Tibial nerve (tissue), 4 donors: Measurements from ENCODE around the gene MRPS11. TPM values are rescaled to one million over a fixed set of nuclear protein-coding genes. Genes with fewer than 3 reads are reported as not detected.
"Not testable (repeated sequence)": the region's sequence is repeated elsewhere in the genome, so short reads cannot be mapped to it uniquely, and the experiment has no call there.

Experiments used
- DNase-seq, 2 donors: peaks; one replicate each; pipeline ENCODE4 v3.0.0-alpha.2; 2019; ENCODE audit warnings: low spot score in 2 of 2
- H3K27ac ChIP-seq, 4 donors: fragments of 200-600 bp; sonication (generic) in 3 of 4; one replicate each; pipeline ENCODE4 v1.5.1; 2017 to 2019; ENCODE audit warnings: mild to moderate bottlenecking in 1 of 4
- H3K27me3 ChIP-seq, 2 donors: fragments of 200-600 bp; sonication (generic) in 1 of 2; one replicate each; pipeline versions ENCODE4 v1.5.1 to v1.6.0; 2017 to 2019
- H3K36me3 ChIP-seq, 3 donors: fragments of 200-600 bp; sonication (generic); one replicate each; pipeline ENCODE4 v1.5.1; 2018 to 2019
- H3K4me1 ChIP-seq, 4 donors: fragments of 200-600 bp; sonication (generic) in 3 of 4; one replicate each; pipeline ENCODE4 v1.5.1; 2017 to 2019
- H3K4me3 ChIP-seq, 4 donors: fragments of 200-600 bp; sonication (generic) in 3 of 4; one replicate each; pipeline ENCODE4 v1.5.1; 2017 to 2019; ENCODE audit warnings: mild to moderate bottlenecking in 1 of 4, moderate library complexity in 1 of 4
- H3K9me3 ChIP-seq, 4 donors: fragments of 200-600 bp; sonication (generic) in 3 of 4; one replicate each; pipeline ENCODE4 v1.5.1; 2017 to 2019
- CTCF ChIP-seq, 5 experiments: fragments of 200-600 bp in 3 of 5; fragments of 450-650 bp in 2 of 5; sonication (generic) in 3 of 5; IDR thresholded peaks; one replicate each; pipeline ENCODE4 v1.5.1; 2016 to 2019; ENCODE audit warnings: antibody characterized with exemption in 5 of 5, mild to moderate bottlenecking in 3 of 5, moderate library complexity in 2 of 5
- EP300 ChIP-seq, 2 donors: sonication (generic); formaldehyde crosslinking; IDR thresholded peaks; one replicate each; pipeline ENCODE4 v1.6.1; 2017; ENCODE audit warnings: antibody characterized with exemption in 2 of 2, mild to moderate bottlenecking in 1 of 2
- POLR2A ChIP-seq, 2 donors: fragments of 450-650 bp; IDR thresholded peaks; one replicate each; pipeline ENCODE4 v1.6.1; 2017; ENCODE audit warnings: antibody characterized with exemption in 2 of 2, mild to moderate bottlenecking in 2 of 2, moderate library complexity in 2 of 2
- WGBS, 2 donors: methylation state at CpG; one replicate each; pipeline ENCODE4 v1.1.5; 2018; 5-methylcytosine and 5-hydroxymethylcytosine counted together
- total RNA-seq, 4 donors: library from RNA; depleted of rRNA; stranded (reverse); fragments of >200 nt; gene quantifications; one replicate each; pipeline ENCODE4 v1.1.0, GENCODE V29; 2016

MRPS11 gene
- total RNA-seq, 4 donors from 2014 or later = 22.2 to 45.4 (median 37.1) TPM

- 84 to 85% methylated on average over 12 of the region's 12 CpGs for WGBS, 2 donors
- H3K27ac ChIP-seq = no peak overlapping the region
- no peaks in the 10 kb centered on the region for H3K4me1 ChIP-seq
- no peak for DNase-seq
- H3K27me3 ChIP-seq = no peaks in the 10 kb centered on the region
- H3K4me3 ChIP-seq = no peak overlapping the region
- TF ChIP-seq EP300 (IDR thresholded peaks at IDR 0.05) (no peak), CTCF (IDR thresholded peaks at IDR 0.05) (no peak), POLR2A (IDR thresholded peaks at IDR 0.05) (no peak)
- no peaks in the 10 kb centered on the region for H3K9me3 ChIP-seq
- no peaks in the 10 kb centered on the region for H3K36me3 ChIP-seq
Measured at GRCh38 chr15:88428805-88429605, 38.5 kb upstream of the MRPS11 start.

- H3K9me3 ChIP-seq = no peaks in the 10 kb centered on the region
- no peak for DNase-seq
- no peak overlapping the region for H3K4me3 ChIP-seq
- no peak overlapping the region for H3K27ac ChIP-seq
- no peaks in the 10 kb centered on the region for H3K36me3 ChIP-seq
- no peaks in the 10 kb centered on the region for H3K27me3 ChIP-seq
- H3K4me1 ChIP-seq = no peaks in the 10 kb centered on the region
- TF ChIP-seq EP300 (IDR thresholded peaks at IDR 0.05) (no peak), CTCF (IDR thresholded peaks at IDR 0.05) (no peak), POLR2A (IDR thresholded peaks at IDR 0.05) (no peak)
Measured at GRCh38 chr15:88430051-88430450, 37.5 kb upstream of the MRPS11 start.

- DNase-seq = no peak
- Histone ChIP-seq H3K27me3 (no peaks in the 10 kb centered on the region), H3K9me3 (no peaks in the 10 kb centered on the region), H3K27ac (no peak overlapping the region), H3K4me3 (no peak overlapping the region), H3K4me1 (no peaks in the 10 kb centered on the region), H3K36me3 (no peaks in the 10 kb centered on the region)
- WGBS, 2 donors = 77 to 78% methylated on average over 10 of the region's 10 CpGs
- no peak for TF ChIP-seq EP300 (IDR thresholded peaks at IDR 0.05)
- TF ChIP-seq CTCF (IDR thresholded peaks at IDR 0.05) = no peak
- no peak for TF ChIP-seq POLR2A (IDR thresholded peaks at IDR 0.05)
Measured at GRCh38 chr15:88431441-88431840, 36.1 kb upstream of the MRPS11 start.

GRCh38 chr15:88433046-88433685 lies 34.3 kb upstream of the MRPS11 start:
- no peaks in the 10 kb centered on the region for H3K4me1 ChIP-seq
- H3K36me3 ChIP-seq = no peaks in the 10 kb centered on the region
- no peak for DNase-seq
- no peak overlapping the region for H3K27ac ChIP-seq
- no peak overlapping the region for H3K4me3 ChIP-seq
- no peaks in the 10 kb centered on the region for H3K9me3 ChIP-seq
- WGBS, 2 donors = 85 to 91% methylated on average over 7 of the region's 7 CpGs
- H3K27me3 ChIP-seq = no peaks in the 10 kb centered on the region
- TF ChIP-seq POLR2A (IDR thresholded peaks at IDR 0.05) (no peak), EP300 (IDR thresholded peaks at IDR 0.05) (no peak), CTCF (IDR thresholded peaks at IDR 0.05) (no peak)

GRCh38 chr15:88434106-88434505 lies 33.4 kb upstream of the MRPS11 start:
- WGBS, 2 donors = 78 to 81% methylated on average over 5 of the region's 5 CpGs
- DNase-seq, H3K27me3 ChIP-seq, H3K4me3 ChIP-seq, H3K9me3 ChIP-seq, H3K4me1 ChIP-seq, H3K36me3 ChIP-seq, H3K27ac ChIP-seq: not testable (repeated sequence)
